IMR-90 (cell line): ENCODE data around the gene GDPD5.

Experiments
- BHLHE40 ChIP-seq: fragments of 150-350 bp; IDR thresholded peaks from 2 replicates; pipeline ENCODE4 v1.6.1; 2016; ENCODE audit warnings: mild to moderate bottlenecking, low read depth, low read length
- FOS ChIP-seq: fragments of 150-350 bp; IDR thresholded peaks from 2 replicates; pipeline ENCODE4 v1.6.1; 2016; ENCODE audit warnings: low read depth, low read length
- MAZ ChIP-seq: IDR thresholded peaks from 2 replicates; pipeline ENCODE4 v1.6.1; 2012; ENCODE audit warnings: low read depth, mild to moderate bottlenecking, low read length, improper control_type of control experiment, moderate library complexity, borderline replicate concordance
- POLR2A ChIP-seq: IDR thresholded peaks from 2 replicates; pipeline ENCODE4 v1.6.1; 2012; ENCODE audit warnings: mild to moderate bottlenecking, low read depth, low read length
- RAD21 ChIP-seq: IDR thresholded peaks from 2 replicates; pipeline ENCODE4 v1.6.1; 2012; ENCODE audit warnings: low read length, improper control_type of control experiment
- TF ChIP-seq, protein P1 (sequence below): conservative IDR thresholded peaks from 2 replicates; pipeline ENCODE4 v1.5.1; 2012; ENCODE audit warnings: mild to moderate bottlenecking, low read depth, low read length, improper control_type of control experiment

DNA sequence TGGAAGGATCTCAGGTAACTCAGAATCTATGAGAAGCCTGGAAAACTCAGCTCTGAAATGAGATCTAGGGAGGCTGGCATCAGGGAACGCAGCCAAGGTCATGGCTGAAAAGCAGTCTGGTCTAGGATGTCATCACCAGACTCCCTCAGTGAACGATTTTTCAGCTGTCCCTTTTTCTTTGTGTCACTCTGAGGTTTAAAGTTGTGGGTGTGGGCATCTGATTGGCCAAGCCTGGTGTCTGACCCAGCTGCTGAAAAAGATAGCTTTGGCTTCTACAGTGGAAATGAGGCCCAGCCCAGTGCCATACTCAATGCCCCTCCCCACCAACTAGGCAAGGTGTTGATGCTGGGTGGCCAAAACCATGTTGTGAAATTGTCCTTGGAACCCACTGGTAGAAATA lies 111.9 kb downstream of the GDPD5 start:
- TF ChIP-seq, protein P1, sequence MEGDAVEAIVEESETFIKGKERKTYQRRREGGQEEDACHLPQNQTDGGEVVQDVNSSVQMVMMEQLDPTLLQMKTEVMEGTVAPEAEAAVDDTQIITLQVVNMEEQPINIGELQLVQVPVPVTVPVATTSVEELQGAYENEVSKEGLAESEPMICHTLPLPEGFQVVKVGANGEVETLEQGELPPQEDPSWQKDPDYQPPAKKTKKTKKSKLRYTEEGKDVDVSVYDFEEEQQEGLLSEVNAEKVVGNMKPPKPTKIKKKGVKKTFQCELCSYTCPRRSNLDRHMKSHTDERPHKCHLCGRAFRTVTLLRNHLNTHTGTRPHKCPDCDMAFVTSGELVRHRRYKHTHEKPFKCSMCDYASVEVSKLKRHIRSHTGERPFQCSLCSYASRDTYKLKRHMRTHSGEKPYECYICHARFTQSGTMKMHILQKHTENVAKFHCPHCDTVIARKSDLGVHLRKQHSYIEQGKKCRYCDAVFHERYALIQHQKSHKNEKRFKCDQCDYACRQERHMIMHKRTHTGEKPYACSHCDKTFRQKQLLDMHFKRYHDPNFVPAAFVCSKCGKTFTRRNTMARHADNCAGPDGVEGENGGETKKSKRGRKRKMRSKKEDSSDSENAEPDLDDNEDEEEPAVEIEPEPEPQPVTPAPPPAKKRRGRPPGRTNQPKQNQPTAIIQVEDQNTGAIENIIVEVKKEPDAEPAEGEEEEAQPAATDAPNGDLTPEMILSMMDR: no peak
- TF ChIP-seq RAD21 (no peak), BHLHE40 (no peak), POLR2A (no peak), MAZ (no peak), FOS (no peak)
